PC-9 (cell line): ENCODE data around the gene ADAMTS6. TPM values are rescaled to one million over a fixed set of nuclear protein-coding genes. Genes with fewer than 3 reads are reported as not detected.

Source experiments
- BruUV-seq: library from RNA; stranded (reverse); fragments of 400-500 nt; replicated peaks from 2 replicates; lab custom pipeline; 2021; lab: Mats Ljungman, UMichigan
- CTCF ChIA-PET: fragments of 300-600 bp; sonication (Branson Sonifier 250); formaldehyde crosslinking; loops from one replicate; lab custom pipeline; 2022; ENCODE audit warnings: antibody characterized with exemption; lab: Charles Lee
- POLR2A ChIA-PET: fragments of 300-600 bp; sonication (Branson Sonifier 250); formaldehyde crosslinking; loops from one replicate; lab custom pipeline; 2022; ENCODE audit warnings: antibody characterized with exemption; ENCODE audit not compliant: unreplicated experiment; lab: Charles Lee
- DNase-seq, 2 experiments: peaks; one replicate each; pipeline versions ENCODE4 v3.0.0 to v3.0.0-alpha.2; 2015 to 2022; ENCODE audit warnings: mixed read lengths in 1 of 2
- H2AFZ ChIP-seq: fragments of 200-600 bp; sonication (generic); 2 replicates; pipeline ENCODE4 v1.8.1; 2017; ENCODE audit warnings: antibody characterized with exemption
- H3F3A ChIP-seq: fragments of 200-600 bp; sonication (generic); 2 replicates; pipeline ENCODE4 v1.8.1; 2017; ENCODE audit warnings: antibody characterized with exemption, mild to moderate bottlenecking, low read depth; ENCODE audit not compliant: insufficient read depth
- H3K27ac ChIP-seq: fragments of 200-600 bp; sonication (generic); 2 replicates; pipeline ENCODE4 v1.6.1; 2016; ENCODE audit warnings: mixed run types
- H3K27me3 ChIP-seq: fragments of 200-600 bp; sonication (generic); 2 replicates; pipeline ENCODE4 v1.6.1; 2016; ENCODE audit warnings: low read depth, mixed run types; ENCODE audit not compliant: insufficient read depth
- H3K36me3 ChIP-seq: fragments of 200-600 bp; sonication (generic); 2 replicates; pipeline ENCODE4 v1.6.1; 2016; ENCODE audit warnings: low read depth, mixed run types
- H3K4me1 ChIP-seq: fragments of 200-600 bp; sonication (generic); replicated peaks from 2 replicates; pipeline ENCODE4 v1.6.1; 2016; ENCODE audit warnings: mixed run types; ENCODE audit not compliant: insufficient read depth
- H3K4me2 ChIP-seq: fragments of 200-600 bp; sonication (generic); 2 replicates; pipeline ENCODE4 v1.6.1; 2017; ENCODE audit warnings: mixed run types
- H3K4me3 ChIP-seq: fragments of 200-600 bp; sonication (generic); 2 replicates; pipeline ENCODE4 v1.6.1; 2016; ENCODE audit warnings: mixed run types
- H3K79me2 ChIP-seq: fragments of 200-600 bp; sonication (generic); 2 replicates; pipeline ENCODE4 v1.6.1; 2017; ENCODE audit warnings: low read depth, mixed run types
- H3K9me2 ChIP-seq: fragments of 200-600 bp; sonication (generic); 2 replicates; pipeline ENCODE4 v1.8.1; 2017; ENCODE audit warnings: mild to moderate bottlenecking; ENCODE audit not compliant: insufficient read depth
- H3K9me3 ChIP-seq: fragments of 200-600 bp; sonication (generic); 2 replicates; pipeline ENCODE4 v1.8.1; 2016; ENCODE audit warnings: low read depth; ENCODE audit not compliant: insufficient read depth
- H4K20me1 ChIP-seq: fragments of 200-600 bp; sonication (generic); 2 replicates; pipeline ENCODE4 v1.8.1; 2017; ENCODE audit not compliant: insufficient read depth
- CTCF ChIP-seq: fragments of 200-600 bp; sonication (generic); conservative IDR thresholded peaks from 2 replicates; pipeline ENCODE4 v1.6.1; 2017; ENCODE audit warnings: mixed run types, antibody characterized with exemption, mild to moderate bottlenecking, moderate library complexity
- EZH2 ChIP-seq: fragments of 200-600 bp; sonication (generic); IDR thresholded peaks from 2 replicates; pipeline ENCODE4 v1.8.0; 2017; ENCODE audit warnings: antibody characterized with exemption, low read depth
- intact Hi-C: fragments of 100-400 bp; cut with micrococcal nuclease; formaldehyde crosslinking; loops from one replicate; pipeline ENCODE4 v1.10.0; 2022; ENCODE audit not compliant: unreplicated experiment
- total RNA-seq: library from RNA; stranded (reverse); gene quantifications from 2 replicates; pipeline ENCODE4 v1.2.3, GENCODE V29; 2021

ADAMTS6 gene
- total RNA-seq, 1 experiment from 2014 or later, result 1.4 TPM

- BruUV-seq, result no TSS peak
- Histone ChIP-seq H3K27me3 (no peaks in the 10 kb centered on the region), H3K4me2 (no peak overlapping the region), H4K20me1 (no peaks in the 10 kb centered on the region), H3K79me2 (no peaks in the 10 kb centered on the region), H3K4me3 (no peak overlapping the region), H3K4me1 (no peaks in the 10 kb centered on the region), H3K27ac (no peak overlapping the region), H2AFZ (no peak overlapping the region), H3K9me2 (no peaks in the 10 kb centered on the region), H3F3A (no peaks in the 10 kb centered on the region), H3K36me3 (no peaks in the 10 kb centered on the region), H3K9me3 (peaks cover 4% of the 10 kb centered on the region; the same call in 1 of the 2 replicates)
- ChIA-PET CTCF (no interaction called here), POLR2A (no interaction called here)
- intact Hi-C loops, result no loop called here
- DNase-seq, result no peak
- TF ChIP-seq EZH2, result no peak
- TF ChIP-seq CTCF, result no peak
Measured at GRCh38 chr5:65125591-65126541, 355.9 kb downstream of the ADAMTS6 start.

- H2AFZ ChIP-seq, result no peak overlapping the region
- H3K4me1 ChIP-seq, result no peaks in the 10 kb centered on the region
- H3K9me3 ChIP-seq, result peaks cover 9% of the 10 kb centered on the region
- no peak overlapping the region for H3K4me3 ChIP-seq
- no TSS peak for BruUV-seq
- no peaks in the 10 kb centered on the region for H3K79me2 ChIP-seq
- TF ChIP-seq EZH2 (no peak), CTCF (no peak)
- H3K4me2 ChIP-seq, result no peak overlapping the region
- no peaks in the 10 kb centered on the region for H3K9me2 ChIP-seq
- ChIA-PET POLR2A (no interaction called here), CTCF (no interaction called here)
- H3K36me3 ChIP-seq, result no peaks in the 10 kb centered on the region
- no peaks in the 10 kb centered on the region for H4K20me1 ChIP-seq
- intact Hi-C loops, result no loop called here
- no peak overlapping the region for H3K27ac ChIP-seq
- H3F3A ChIP-seq, result no peaks in the 10 kb centered on the region
- H3K27me3 ChIP-seq, result no peaks in the 10 kb centered on the region
- DNase-seq, result no peak
Measured at GRCh38 chr5:65121880-65122436, 359.8 kb downstream of the ADAMTS6 start.

- Histone ChIP-seq H3K4me1 (no peaks in the 10 kb centered on the region), H2AFZ (no peak overlapping the region), H3K4me3 (no peak overlapping the region), H3K9me3 (peaks cover 9% of the 10 kb centered on the region), H3K9me2 (no peaks in the 10 kb centered on the region), H4K20me1 (no peaks in the 10 kb centered on the region), H3K36me3 (no peaks in the 10 kb centered on the region), H3F3A (no peaks in the 10 kb centered on the region), H3K27me3 (no peaks in the 10 kb centered on the region), H3K27ac (no peak overlapping the region), H3K79me2 (no peaks in the 10 kb centered on the region), H3K4me2 (no peak overlapping the region)
- intact Hi-C loops, result no loop called here
- POLR2A ChIA-PET, result no interaction called here
- TF ChIP-seq EZH2 (no peak), CTCF (no peak)
- CTCF ChIA-PET, result no interaction called here
- BruUV-seq, result no TSS peak
- DNase-seq, result no peak
Measured at GRCh38 chr5:65120371-65120967, 361.3 kb downstream of the ADAMTS6 start.
